ENCODE data around the gene VPS36. TPM values are rescaled to one million over a fixed set of nuclear protein-coding genes. Genes with fewer than 3 reads are reported as not detected.

The VPS36 gene
- total and polyA plus RNA-seq, 2 of the 8 experiments (the other 6 are each of a cell fraction or from before 2014, with no cell fraction given) = 14.1 to 19.8 TPM

GRCh38 chr13:52450012-52450792, at the start of gene VPS36 (continued):
- no peak for TF ChIP-seq CHD1 (IDR thresholded peaks at IDR 0.05; ENCODE audit: low read depth, low read length)
- TF ChIP-seq POLR2A (IDR thresholded peaks at IDR 0.05; ENCODE audit: control extremely low read depth in 1 of 2, low read depth in 2 of 2, low read length in 2 of 2) = peak; percentile 94
- TF ChIP-seq GABPA (IDR thresholded peaks at IDR 0.05; ENCODE audit: borderline replicate concordance, insufficient read depth, low read length) = peak; percentile 79; the same call in 1 of the 2 replicates
- TF ChIP-seq JUN (IDR thresholded peaks at IDR 0.05; ENCODE audit: low read depth, low read length) = no peak; the same call in 1 of the 2 replicates
- no peak for TF ChIP-seq SP2 (IDR thresholded peaks at IDR 0.05; ENCODE audit: low read length)
- peak; percentile 76; the same call in 1 of the 2 replicates for TF ChIP-seq RBBP5 (IDR thresholded peaks at IDR 0.05; ENCODE audit: borderline replicate concordance, low read depth, low read length)
- no peak for TF ChIP-seq CEBPB (IDR thresholded peaks at IDR 0.05; ENCODE audit: low read depth, low read length)
- peak; percentile 83 for TF ChIP-seq POLR2AphosphoS5 (IDR thresholded peaks at IDR 0.05; ENCODE audit: low read depth, low read length)
- TF ChIP-seq SIN3A (conservative IDR thresholded peaks at IDR 0.05 in 1 of 2, IDR thresholded peaks at IDR 0.05 in 1 of 2; ENCODE audit: low read depth in 1 of 2, low read length in 2 of 2) = peak in 1 of 2 experiments; percentile 53; a peak in 2 of 4 replicates
- no peak for TF ChIP-seq BRCA1 (IDR thresholded peaks at IDR 0.05; ENCODE audit: low read depth, low read length)
- TF ChIP-seq CREB1 (IDR thresholded peaks at IDR 0.05) = peak; percentile 69
- no peak for TF ChIP-seq ATF3 (IDR thresholded peaks at IDR 0.05; ENCODE audit: insufficient read depth, low read depth, low read length)
- no peak for TF ChIP-seq EZH2 (IDR thresholded peaks at IDR 0.05; ENCODE audit: low read depth, low read length, severe bottlenecking)
- peak; percentile 96 for TF ChIP-seq PHF8 (conservative IDR thresholded peaks at IDR 0.05; ENCODE audit: low read depth, low read length)

All from H1 (cell line).